ENCODE data around the gene ZNF688. TPM values are rescaled to one million over a fixed set of nuclear protein-coding genes. Genes with fewer than 3 reads are reported as not detected.

Gene ZNF688
- total RNA-seq, 1 donor, result 12.3 TPM

GRCh38 chr16:30526823-30527634 lies 44.5 kb downstream of the ZNF688 start:
- H3K27me3 ChIP-seq (ENCODE audit: insufficient read depth, low read length), result no peaks in the 10 kb centered on the region
- peak overlapping the region; percentile 90 for H3K4me3 ChIP-seq (ENCODE audit: insufficient read depth, low read length)
- no peaks in the 10 kb centered on the region for H3K9me3 ChIP-seq (ENCODE audit: low read depth, low read length)
- peak; percentile 100 for DNase-seq (ENCODE audit: insufficient read length, low spot score, missing footprints)
- H4K20me1 ChIP-seq (ENCODE audit: insufficient read depth, low read length), result no peaks in the 10 kb centered on the region
- peak overlapping the region; percentile 79 for H3K27ac ChIP-seq (ENCODE audit: low read depth, low read length)
- peaks cover 6% of the 10 kb centered on the region for H3K4me1 ChIP-seq (ENCODE audit: insufficient read depth, low read length)
- peak overlapping the region; percentile 78 for H3K4me2 ChIP-seq (ENCODE audit: insufficient read depth, low read length)
- H3K79me2 ChIP-seq (ENCODE audit: insufficient read depth, low read length), result no peaks in the 10 kb centered on the region
- peak overlapping the region; percentile 85 for H2AFZ ChIP-seq (ENCODE audit: low read length)
- no peak for TF ChIP-seq CTCF (IDR thresholded peaks at IDR 0.05; ENCODE audit: extremely low read depth, low read depth, low read length)
- peaks cover 22% of the 10 kb centered on the region for H3K36me3 ChIP-seq (ENCODE audit: insufficient read depth, low read length)

DNA sequence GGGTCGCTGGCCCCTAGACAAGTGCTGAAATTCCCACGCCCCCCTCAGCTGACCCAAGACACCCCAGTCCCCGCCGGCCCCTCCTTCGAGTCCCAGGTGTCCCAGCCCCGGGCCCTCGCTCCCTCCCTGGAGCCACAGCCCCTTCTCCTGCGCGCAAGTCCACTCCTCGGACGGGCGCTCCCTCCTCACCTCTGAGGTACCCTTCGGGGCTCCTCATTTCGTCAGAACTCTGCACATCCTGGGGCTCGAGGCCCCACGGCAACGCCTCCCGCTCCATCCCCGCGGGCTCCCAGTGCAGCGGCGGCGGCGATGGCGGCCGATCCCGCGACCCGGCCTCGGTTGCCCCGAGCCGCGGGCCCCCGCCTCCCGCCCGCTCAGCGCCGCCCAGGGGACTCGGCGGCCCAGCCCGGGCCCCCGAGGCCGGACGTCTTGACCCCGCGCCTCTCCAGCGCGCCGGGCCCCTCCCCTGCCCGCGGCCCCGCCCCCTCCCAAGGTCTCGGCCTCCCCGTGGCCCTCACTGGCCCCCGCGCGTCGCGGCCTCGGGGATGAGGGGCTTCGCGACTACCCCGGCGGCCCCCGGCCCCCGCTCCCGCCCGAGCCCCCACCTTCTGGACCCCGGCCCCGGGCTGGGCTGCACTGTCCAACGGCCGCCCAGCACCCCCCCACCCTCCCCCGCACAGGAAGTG lies 45.2 kb downstream of the ZNF688 start, which contains the start of gene ZNF768:
Gene ZNF768, minus strand, starts transcription at position 430 of the 686 bp plus-strand sequence. Its CDS starts 153 bp downstream, at position 277.
- H3K4me2 ChIP-seq (ENCODE audit: insufficient read depth, low read length), result peak within 1 kb of the TSS; percentile 78
- TF ChIP-seq CTCF (IDR thresholded peaks at IDR 0.05; ENCODE audit: extremely low read depth, low read depth, low read length), result no peak
- no peaks in the 10 kb centered on the region for H3K9me3 ChIP-seq (ENCODE audit: low read depth, low read length)
- H3K27ac ChIP-seq (ENCODE audit: low read depth, low read length), result peak within 1 kb of the TSS; percentile 79
- H4K20me1 ChIP-seq (ENCODE audit: insufficient read depth, low read length), result no peaks in the 10 kb centered on the region
- H3K27me3 ChIP-seq (ENCODE audit: insufficient read depth, low read length), result no peaks in the 10 kb centered on the region
- no peaks in the 10 kb centered on the region for H3K79me2 ChIP-seq (ENCODE audit: insufficient read depth, low read length)
- peak; percentile 98 for DNase-seq (ENCODE audit: insufficient read length, low spot score, missing footprints)
- peak within 1 kb of the TSS; percentile 90 for H3K4me3 ChIP-seq (ENCODE audit: insufficient read depth, low read length)
- H3K4me1 ChIP-seq (ENCODE audit: insufficient read depth, low read length), result peaks cover 6% of the 10 kb centered on the region
- H2AFZ ChIP-seq (ENCODE audit: low read length), result peak within 1 kb of the TSS; percentile 85
- H3K36me3 ChIP-seq (ENCODE audit: insufficient read depth, low read length), result peaks cover 17% of the 10 kb centered on the region

GRCh38 chr16:30525844-30526136 lies 45.7 kb downstream of the ZNF688 start:
- Histone ChIP-seq H3K27ac (ENCODE audit: low read depth, low read length) (no peak overlapping the region), H3K79me2 (ENCODE audit: insufficient read depth, low read length) (no peaks in the 10 kb centered on the region), H3K4me2 (ENCODE audit: insufficient read depth, low read length) (peak overlapping the region; percentile 74), H2AFZ (ENCODE audit: low read length) (no peak overlapping the region), H3K4me1 (ENCODE audit: insufficient read depth, low read length) (peaks cover 6% of the 10 kb centered on the region), H3K4me3 (ENCODE audit: insufficient read depth, low read length) (peak overlapping the region; percentile 90), H3K36me3 (ENCODE audit: insufficient read depth, low read length) (peaks cover 13% of the 10 kb centered on the region), H4K20me1 (ENCODE audit: insufficient read depth, low read length) (no peaks in the 10 kb centered on the region), H3K27me3 (ENCODE audit: insufficient read depth, low read length) (no peaks in the 10 kb centered on the region), H3K9me3 (ENCODE audit: low read depth, low read length) (no peaks in the 10 kb centered on the region)
- DNase-seq (ENCODE audit: insufficient read length, low spot score, missing footprints), result peak; percentile 95
- no peak for TF ChIP-seq CTCF (IDR thresholded peaks at IDR 0.05; ENCODE audit: extremely low read depth, low read depth, low read length)
